ENCODE measurements around the gene GOLGA6A.
"Not testable (repeated sequence)": the region's sequence is repeated elsewhere in the genome, so short reads cannot be mapped to it uniquely, and the experiment has no call there.

GOLGA6A gene

GRCh38 chr15:74082450-74082849 lies at the start of gene GOLGA6A:
Gene GOLGA6A, minus strand, starts transcription at chr15:74082550. Its CDS starts 41 bp downstream, at chr15:74082509.
- not testable (repeated sequence) for DNase-seq

GRCh38 chr15:74131628-74132413 lies 49.5 kb upstream of the GOLGA6A start:
- no peak for DNase-seq

- DNase-seq = no peak
Observed at GRCh38 chr15:74130849-74131627, 48.7 kb upstream of the GOLGA6A start.

GRCh38 chr15:74130155-74130848 lies 48.0 kb upstream of the GOLGA6A start, which contains the start of gene ISLR2:
Gene ISLR2, plus strand, starts transcription at chr15:74130586. Its CDS starts 2,169 bp downstream, at chr15:74132755.
- DNase-seq = peak; percentile 61

- DNase-seq = peak; percentile 61
Observed at GRCh38 chr15:74129586-74130154, 47.3 kb upstream of the GOLGA6A start.

- peak; percentile 11 for DNase-seq
Observed at GRCh38 chr15:74128785-74129585, 46.6 kb upstream of the GOLGA6A start.

GRCh38 chr15:74127954-74128784 lies 45.8 kb upstream of the GOLGA6A start:
- no peak for DNase-seq

GRCh38 chr15:74127255-74127953 lies 45.1 kb upstream of the GOLGA6A start:
- peak; percentile 75 for DNase-seq

GRCh38 chr15:74124759-74125158 lies 42.4 kb upstream of the GOLGA6A start:
- DNase-seq = no peak

- no peak for DNase-seq
Observed at GRCh38 chr15:74124196-74124595, 41.8 kb upstream of the GOLGA6A start.

- no peak for DNase-seq
Observed at GRCh38 chr15:74123658-74124057, 41.3 kb upstream of the GOLGA6A start.

- no peak for DNase-seq
Observed at GRCh38 chr15:74123131-74123429, 40.7 kb upstream of the GOLGA6A start.

GRCh38 chr15:74122403-74123130 lies 40.2 kb upstream of the GOLGA6A start:
- no peak for DNase-seq

- no peak for DNase-seq
Observed at GRCh38 chr15:74121858-74122257, 39.5 kb upstream of the GOLGA6A start.

- DNase-seq = no peak
Observed at GRCh38 chr15:74121039-74121438, 38.7 kb upstream of the GOLGA6A start.

- no peak for DNase-seq
Observed at GRCh38 chr15:74120426-74120825, 38.1 kb upstream of the GOLGA6A start.

- no peak for DNase-seq
Observed at GRCh38 chr15:74109713-74110112, 27.4 kb upstream of the GOLGA6A start.

- not testable (repeated sequence) for DNase-seq
Observed at GRCh38 chr15:74108611-74109010, 26.3 kb upstream of the GOLGA6A start.

GRCh38 chr15:74108111-74108510 lies 25.8 kb upstream of the GOLGA6A start:
- DNase-seq = no peak

Measured in NCI-H146 (cell line).